NCI-H2081 (cell line): ENCODE measurements around the gene SLC66A2.
"Not testable (repeated sequence)": the region's sequence is repeated elsewhere in the genome, so short reads cannot be mapped to it uniquely, and the experiment has no call there.

Experiments used
- DNase-seq, 2 experiments: peaks; one replicate each; lab custom pipeline; 2025; lab: John Stamatoyannopoulos, UW

Gene SLC66A2

GRCh38 chr18:79951545-79952455 is at the start of gene SLC66A2:
Gene SLC66A2, minus strand, starts transcription at chr18:79951653. Its CDS starts 727 bp downstream, at chr18:79950926.
- peak; percentile 74 to 78 for DNase-seq

GRCh38 chr18:80000877-80001276 is 49.4 kb upstream of the SLC66A2 start:
- no peak for DNase-seq

GRCh38 chr18:79999701-80000100 is 48.2 kb upstream of the SLC66A2 start:
- DNase-seq = not testable (repeated sequence)

GRCh38 chr18:79991494-79991893 is 40.0 kb upstream of the SLC66A2 start:
- no peak for DNase-seq

- DNase-seq = no peak
Measured at GRCh38 chr18:79989195-79989497, 37.7 kb upstream of the SLC66A2 start.

- peak; percentile 79 to 90 for DNase-seq
Measured at GRCh38 chr18:79988451-79989194, 37.2 kb upstream of the SLC66A2 start, which contains the start of gene TXNL4A. Gene TXNL4A, minus strand, starts transcription at chr18:79988563. Its CDS starts 171 bp downstream, at chr18:79988392.

- peak; percentile 52 to 65 for DNase-seq
Measured at GRCh38 chr18:79988071-79988450, 36.6 kb upstream of the SLC66A2 start.

GRCh38 chr18:79987566-79987965 is 36.1 kb upstream of the SLC66A2 start:
- no peak for DNase-seq

- DNase-seq = peak in 1 of 2 experiments; percentile 14
Measured at GRCh38 chr18:79986726-79987125, 35.3 kb upstream of the SLC66A2 start.

- no peak for DNase-seq
Measured at GRCh38 chr18:79985172-79985571, 33.7 kb upstream of the SLC66A2 start.

- no peak for DNase-seq
Measured at GRCh38 chr18:79983793-79984192, 32.3 kb upstream of the SLC66A2 start.

GRCh38 chr18:79983253-79983652 is 31.8 kb upstream of the SLC66A2 start:
- no peak for DNase-seq

- DNase-seq = no peak
Measured at GRCh38 chr18:79982736-79983135, 31.3 kb upstream of the SLC66A2 start.

GRCh38 chr18:79980585-79980984 is 29.1 kb upstream of the SLC66A2 start:
- no peak for DNase-seq

GRCh38 chr18:79979843-79980242 is 28.4 kb upstream of the SLC66A2 start:
- no peak for DNase-seq

GRCh38 chr18:79975985-79976680 is 24.7 kb upstream of the SLC66A2 start:
- no peak for DNase-seq

GRCh38 chr18:79975043-79975442 is 23.6 kb upstream of the SLC66A2 start:
- DNase-seq = no peak

- no peak for DNase-seq
Measured at GRCh38 chr18:79974025-79974654, 22.7 kb upstream of the SLC66A2 start.

- no peak for DNase-seq
Measured at GRCh38 chr18:79973517-79973916, 22.1 kb upstream of the SLC66A2 start.

- no peak for DNase-seq
Measured at GRCh38 chr18:79972720-79973119, 21.3 kb upstream of the SLC66A2 start.

GRCh38 chr18:79971986-79972385 is 20.5 kb upstream of the SLC66A2 start:
- DNase-seq = no peak
